Stimulated activated naive CD8-positive, alpha-beta T cell treated with anti-CD3 and anti-CD28 coated beads, Interleukin-15, Interleukin-2, amounts not matched to agents 100 ng/mL and 50 ng/mL, for 24 hours (primary cell): ENCODE data around the gene PDXDC1.
"Not testable (repeated sequence)": the region's sequence is repeated elsewhere in the genome, so short reads cannot be mapped to it uniquely, and the experiment has no call there.

Experiments used
- H3K27ac Mint-ChIP-seq: one replicate; pipeline ENCODE4 v1.8.0; 2021; ENCODE audit warnings: mild to moderate bottlenecking, mixed read lengths
- H3K27me3 Mint-ChIP-seq: one replicate; pipeline ENCODE4 v1.8.0; 2021; ENCODE audit warnings: mixed read lengths
- H3K36me3 Mint-ChIP-seq: one replicate; pipeline ENCODE4 v1.8.0; 2021; ENCODE audit warnings: low read depth, mixed read lengths
- H3K4me1 Mint-ChIP-seq: one replicate; pipeline ENCODE4 v1.8.0; 2021; ENCODE audit warnings: low read depth, mixed read lengths
- H3K4me3 Mint-ChIP-seq: one replicate; pipeline ENCODE4 v1.8.0; 2021; ENCODE audit warnings: mild to moderate bottlenecking, mixed read lengths
- H3K9me3 Mint-ChIP-seq: one replicate; pipeline ENCODE4 v1.8.0; 2021; ENCODE audit warnings: mixed read lengths

The PDXDC1 gene

GRCh38 chr16:15090663-15091269 is 115.9 kb downstream of the PDXDC1 start:
- peak overlapping the region; percentile 26 for H3K27ac Mint-ChIP-seq
- H3K36me3 Mint-ChIP-seq, result peaks cover 37% of the 10 kb centered on the region
- not testable (repeated sequence) for H3K27me3 Mint-ChIP-seq, H3K9me3 Mint-ChIP-seq, H3K4me3 Mint-ChIP-seq
- H3K4me1 Mint-ChIP-seq, result peaks cover 28% of the 10 kb centered on the region

GRCh38 chr16:15093571-15093954 is 118.7 kb downstream of the PDXDC1 start:
- Mint-ChIP-seq H3K36me3 (peaks cover 31% of the 10 kb centered on the region), H3K4me1 (peaks cover 28% of the 10 kb centered on the region), H3K4me3 (peak overlapping the region; percentile 99), H3K27ac (peak overlapping the region; percentile 99)
- not testable (repeated sequence) for H3K27me3 Mint-ChIP-seq, H3K9me3 Mint-ChIP-seq

- peak within 1 kb of the TSS; percentile 99 for H3K4me3 Mint-ChIP-seq
- not testable (repeated sequence) for H3K27me3 Mint-ChIP-seq, H3K9me3 Mint-ChIP-seq
- H3K4me1 Mint-ChIP-seq, result peaks cover 28% of the 10 kb centered on the region
- peaks cover 28% of the 10 kb centered on the region for H3K36me3 Mint-ChIP-seq
- H3K27ac Mint-ChIP-seq, result peak within 1 kb of the TSS; percentile 99
Measured at GRCh38 chr16:15093955-15094827, 119.4 kb downstream of the PDXDC1 start, which contains the start of gene RRN3. Gene RRN3 (minus strand): TSS chr16:15094272. CDS start chr16:15094233, 39 bp downstream.

GRCh38 chr16:15096583-15096972 is 121.8 kb downstream of the PDXDC1 start:
- Mint-ChIP-seq H3K4me1 (peaks cover 22% of the 10 kb centered on the region), H3K36me3 (peaks cover 13% of the 10 kb centered on the region)
- H3K9me3 Mint-ChIP-seq, H3K4me3 Mint-ChIP-seq, H3K27me3 Mint-ChIP-seq, H3K27ac Mint-ChIP-seq: not testable (repeated sequence)

- H3K27me3 Mint-ChIP-seq, result not testable (repeated sequence)
Measured at GRCh38 chr16:15099366-15099909, 124.6 kb downstream of the PDXDC1 start.

GRCh38 chr16:15100372-15100987 is 125.7 kb downstream of the PDXDC1 start:
- H3K27me3 Mint-ChIP-seq, H3K4me3 Mint-ChIP-seq, H3K27ac Mint-ChIP-seq, H3K4me1 Mint-ChIP-seq, H3K9me3 Mint-ChIP-seq, H3K36me3 Mint-ChIP-seq: not testable (repeated sequence)

More at GRCh38 chr16:15099366-15099909, 124.6 kb downstream of the PDXDC1 start:
- H3K27ac Mint-ChIP-seq, H3K4me3 Mint-ChIP-seq, H3K36me3 Mint-ChIP-seq, H3K9me3 Mint-ChIP-seq, H3K4me1 Mint-ChIP-seq: not testable (repeated sequence)

GRCh38 chr16:15127641-15128425 is 153.0 kb downstream of the PDXDC1 start:
- H3K27ac Mint-ChIP-seq, H3K4me1 Mint-ChIP-seq, H3K4me3 Mint-ChIP-seq, H3K36me3 Mint-ChIP-seq, H3K9me3 Mint-ChIP-seq, H3K27me3 Mint-ChIP-seq: not testable (repeated sequence)

- not testable (repeated sequence) for H3K4me1 Mint-ChIP-seq, H3K27me3 Mint-ChIP-seq
Measured at GRCh38 chr16:15130256-15130932, 155.6 kb downstream of the PDXDC1 start.

GRCh38 chr16:15130943-15131700 is 156.3 kb downstream of the PDXDC1 start:
- H3K9me3 Mint-ChIP-seq, H3K27me3 Mint-ChIP-seq, H3K4me3 Mint-ChIP-seq, H3K4me1 Mint-ChIP-seq, H3K27ac Mint-ChIP-seq, H3K36me3 Mint-ChIP-seq: not testable (repeated sequence)

More at GRCh38 chr16:15130256-15130932, 155.6 kb downstream of the PDXDC1 start:
- not testable (repeated sequence) for H3K36me3 Mint-ChIP-seq, H3K4me3 Mint-ChIP-seq, H3K27ac Mint-ChIP-seq, H3K9me3 Mint-ChIP-seq

- H3K4me1 Mint-ChIP-seq, H3K9me3 Mint-ChIP-seq, H3K36me3 Mint-ChIP-seq, H3K27me3 Mint-ChIP-seq, H3K4me3 Mint-ChIP-seq, H3K27ac Mint-ChIP-seq: not testable (repeated sequence)
Measured at GRCh38 chr16:15132719-15133428, 158.0 kb downstream of the PDXDC1 start.

- H3K27me3 Mint-ChIP-seq, H3K4me1 Mint-ChIP-seq, H3K36me3 Mint-ChIP-seq, H3K4me3 Mint-ChIP-seq, H3K9me3 Mint-ChIP-seq, H3K27ac Mint-ChIP-seq: not testable (repeated sequence)
Measured at GRCh38 chr16:15133554-15133953, 158.7 kb downstream of the PDXDC1 start.

GRCh38 chr16:15134752-15135482 is 160.1 kb downstream of the PDXDC1 start:
- H3K27ac Mint-ChIP-seq, H3K4me1 Mint-ChIP-seq, H3K9me3 Mint-ChIP-seq, H3K27me3 Mint-ChIP-seq, H3K36me3 Mint-ChIP-seq, H3K4me3 Mint-ChIP-seq: not testable (repeated sequence)
